ENCODE measurements around the gene SETD3.

DNA sequence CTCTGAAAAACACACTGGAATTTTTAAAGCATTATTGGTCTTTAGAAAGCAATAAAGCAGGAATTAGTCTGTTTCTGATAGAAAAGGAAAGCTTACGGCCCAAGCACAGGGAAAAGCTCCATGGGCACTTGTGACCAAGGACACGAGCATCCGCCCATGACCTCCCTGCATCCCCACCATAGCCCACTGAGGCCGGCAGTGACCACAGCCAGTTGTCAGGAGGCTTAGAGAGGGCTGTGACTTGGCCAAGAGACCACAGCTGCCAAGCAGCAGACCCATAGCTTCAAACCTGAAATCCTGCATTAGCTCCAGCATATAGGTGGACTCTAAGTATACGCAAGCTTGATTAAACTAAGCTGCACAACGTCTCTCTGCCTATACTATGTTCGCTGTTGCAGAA, 8.9 kb downstream of the SETD3 start:
- TF ChIP-seq CTCF (IDR thresholded peaks at IDR 0.05) (no peak), POLR2A (IDR thresholded peaks at IDR 0.05) (no peak)

Measured in ovary (tissue), 3 donors.